CD4-positive, alpha-beta T cell treated with Interleukin-21 for 1 hour (primary cell): ENCODE data around the gene SCAMP2.
A peak's percentile ranks its signal among the peaks of the same experiment; 100 is the strongest.

Experiments
- DNase-seq: peaks from one replicate; pipeline ENCODE4 v3.0.0-alpha.2; 2020

SCAMP2 gene

GRCh38 chr15:74815121-74815934 lies 57.8 kb downstream of the SCAMP2 start:
- no peak for DNase-seq

- DNase-seq = no peak
These were observed 60.6 kb downstream of the SCAMP2 start, which contains the start of gene LMAN1L for GRCh38 chr15:74812533-74812932. TSS of gene LMAN1L (plus strand) at chr15:74812835. CDS start at chr15:74812855, 20 bp downstream.

GRCh38 chr15:74809956-74810355 lies 63.2 kb downstream of the SCAMP2 start:
- no peak for DNase-seq

- no peak for DNase-seq
These were observed 63.9 kb downstream of the SCAMP2 start for GRCh38 chr15:74809242-74809641.

GRCh38 chr15:74808840-74809229 lies 64.3 kb downstream of the SCAMP2 start:
- no peak for DNase-seq

GRCh38 chr15:74808078-74808839 lies 64.9 kb downstream of the SCAMP2 start:
- DNase-seq = no peak

GRCh38 chr15:74807282-74807681 lies 65.9 kb downstream of the SCAMP2 start:
- no peak for DNase-seq

- DNase-seq = no peak
These were observed 68.2 kb downstream of the SCAMP2 start for GRCh38 chr15:74804935-74805334.

GRCh38 chr15:74802862-74803447 lies 70.2 kb downstream of the SCAMP2 start:
- no peak for DNase-seq

- DNase-seq = no peak
These were observed 70.9 kb downstream of the SCAMP2 start for GRCh38 chr15:74802290-74802689.

GRCh38 chr15:74801311-74801997 lies 71.7 kb downstream of the SCAMP2 start:
- no peak for DNase-seq

GRCh38 chr15:74800559-74801094 lies 72.5 kb downstream of the SCAMP2 start:
- DNase-seq = no peak

- DNase-seq = peak; percentile 92
These were observed 73.2 kb downstream of the SCAMP2 start for GRCh38 chr15:74799856-74800558.

GRCh38 chr15:74799255-74799855 lies 73.8 kb downstream of the SCAMP2 start:
- DNase-seq = no peak

GRCh38 chr15:74798388-74799254 lies 74.5 kb downstream of the SCAMP2 start:
- no peak for DNase-seq

- DNase-seq = no peak
These were observed 77.1 kb downstream of the SCAMP2 start for GRCh38 chr15:74795966-74796625.

- no peak for DNase-seq
These were observed 78.2 kb downstream of the SCAMP2 start for GRCh38 chr15:74794970-74795349.

GRCh38 chr15:74794248-74794969 lies 78.8 kb downstream of the SCAMP2 start:
- no peak for DNase-seq
